CD4-positive, CD25-positive, alpha-beta regulatory T cell (primary cell): ENCODE results near the gene MRTFB. TPM values are rescaled to one million over a fixed set of nuclear protein-coding genes. Genes with fewer than 3 reads are reported as not detected.
"Not testable (repeated sequence)": the region's sequence is repeated elsewhere in the genome, so short reads cannot be mapped to it uniquely, and the experiment has no call there.

Source experiments
- ATAC-seq, 2 donors: fragments of 150-1000 bp; cut with Tn5 transposase; one replicate each; pipeline ENCODE4 v1.10.0; 2021; ENCODE audit warnings: low read depth in 2 of 2, moderate number of reproducible peaks in 2 of 2, moderate library complexity in 1 of 2
- DNase-seq, 3 donors: peaks; one replicate each; pipeline versions ENCODE4 v3.0.0 to v3.0.0-alpha.2; 2012 to 2022; ENCODE audit warnings: mixed read lengths in 1 of 3
- H3K27ac ChIP-seq: one replicate; pipeline ENCODE4 v1.7.0; 2013; ENCODE audit warnings: mild to moderate bottlenecking, low read length; ENCODE audit not compliant: insufficient read depth, poor library complexity, severe bottlenecking
- H3K27me3 ChIP-seq: one replicate; pipeline ENCODE4 v1.7.0; 2013; ENCODE audit warnings: low read length; ENCODE audit not compliant: control insufficient read depth, insufficient read depth
- H3K36me3 ChIP-seq: one replicate; pipeline ENCODE4 v1.7.0; 2013; ENCODE audit warnings: mild to moderate bottlenecking, low read length, moderate library complexity; ENCODE audit not compliant: control insufficient read depth, insufficient read depth
- H3K4me1 ChIP-seq: 2 replicates; pipeline ENCODE4 v1.7.0; 2013; ENCODE audit warnings: mild to moderate bottlenecking, low read length; ENCODE audit not compliant: insufficient read depth, control insufficient read depth, poor library complexity, severe bottlenecking
- H3K4me3 ChIP-seq: one replicate; pipeline ENCODE4 v1.7.0; 2013; ENCODE audit warnings: low read depth, mild to moderate bottlenecking, low read length, moderate library complexity
- H3K9me3 ChIP-seq, 2 experiments: 1 replicate in 1 of 2; 2 replicates in 1 of 2; pipeline ENCODE4 v1.7.0; 2013; ENCODE audit warnings: low read length in 2 of 2, mild to moderate bottlenecking in 1 of 2, moderate library complexity in 1 of 2; ENCODE audit not compliant: control insufficient read depth in 2 of 2
- H3K27ac Mint-ChIP-seq, 3 donors: one replicate each; pipeline ENCODE4 v1.8.0; 2020 to 2022; ENCODE audit warnings: mild to moderate bottlenecking in 3 of 3, mixed read lengths in 3 of 3, moderate library complexity in 2 of 3
- H3K27me3 Mint-ChIP-seq: one replicate; pipeline ENCODE4 v1.8.0; 2022; ENCODE audit warnings: mild to moderate bottlenecking, mixed read lengths
- H3K36me3 Mint-ChIP-seq: one replicate; pipeline ENCODE4 v1.8.0; 2020; ENCODE audit warnings: mixed read lengths
- H3K4me1 Mint-ChIP-seq, 4 donors: one replicate each; pipeline ENCODE4 v1.8.0; 2020 to 2022; ENCODE audit warnings: mixed read lengths in 4 of 4, mild to moderate bottlenecking in 1 of 4
- H3K4me3 Mint-ChIP-seq, 4 donors: one replicate each; pipeline ENCODE4 v1.8.0; 2020 to 2022; ENCODE audit warnings: mild to moderate bottlenecking in 4 of 4, mixed read lengths in 4 of 4, moderate library complexity in 3 of 4
- H3K9me3 Mint-ChIP-seq, 7 donors: one replicate each; pipeline ENCODE4 v1.8.0; 2020 to 2022; ENCODE audit warnings: mixed read lengths in 7 of 7, mild to moderate bottlenecking in 3 of 7, moderate library complexity in 2 of 7
- polyA plus RNA-seq, 4 donors: library from polyadenylated mRNA; unstranded; fragments of 300-500 nt; fragmentation: Illumina TruSeq; gene quantifications; one replicate each; pipeline ENCODE4 v1.2.3, GENCODE V29; 2021
- total RNA-seq: library from RNA; stranded (reverse); gene quantifications from one replicate; pipeline ENCODE4 v1.2.3, GENCODE V29; 2022

The MRTFB gene
- total and polyA plus RNA-seq, 5 donors from 2014 or later: 3.2 to 21.9 (median 4.4) TPM

GRCh38 chr16:14182999-14183398 is 111.9 kb downstream of the MRTFB start:
- Mint-ChIP-seq H3K4me3 (no peak overlapping the region), H3K36me3 (no peaks in the 10 kb centered on the region), H3K27me3 (no peaks in the 10 kb centered on the region), H3K9me3 (peaks cover 0 to 2% (median 0%) of the 10 kb centered on the region in 7 donors), H3K4me1 (peaks cover 0 to 13% (median 8%) of the 10 kb centered on the region in 4 donors), H3K27ac (no peak overlapping the region)
- Histone ChIP-seq H3K4me1 (no peaks in the 10 kb centered on the region), H3K4me3 (no peak overlapping the region), H3K36me3 (no peaks in the 10 kb centered on the region), H3K27ac (no peak overlapping the region), H3K9me3 (no peaks in the 10 kb centered on the region), H3K27me3 (no peaks in the 10 kb centered on the region)
- DNase-seq (no peak), ATAC-seq (no peak)

- not testable (repeated sequence) for H3K27me3 ChIP-seq, H3K4me3 Mint-ChIP-seq, H3K27ac ChIP-seq, H3K4me3 ChIP-seq, H3K4me1 ChIP-seq, H3K36me3 ChIP-seq, DNase-seq, H3K9me3 Mint-ChIP-seq, H3K36me3 Mint-ChIP-seq, ATAC-seq, H3K9me3 ChIP-seq, H3K27me3 Mint-ChIP-seq, H3K27ac Mint-ChIP-seq
- H3K4me1 Mint-ChIP-seq: peaks cover 0 to 13% (median 8%) of the 10 kb centered on the region in 4 donors
Observed at GRCh38 chr16:14183962-14184361, 112.8 kb downstream of the MRTFB start.

- DNase-seq (peak in 1 of 3 donors; percentile 33), ATAC-seq (peak in 1 of 2 donors; percentile 28)
- Mint-ChIP-seq H3K27ac (peak overlapping the region in 1 of 3 donors; percentile 23), H3K4me3 (peak overlapping the region in 1 of 4 donors; percentile 46), H3K27me3 (no peaks in the 10 kb centered on the region), H3K36me3 (no peaks in the 10 kb centered on the region), H3K9me3 (peaks cover 0 to 2% (median 0%) of the 10 kb centered on the region in 7 donors), H3K4me1 (peaks cover 0 to 16% (median 11%) of the 10 kb centered on the region in 4 donors)
- no peaks in the 10 kb centered on the region for H3K4me1 ChIP-seq
- H3K36me3 ChIP-seq: no peaks in the 10 kb centered on the region
- no peak overlapping the region for H3K27ac ChIP-seq
- H3K4me3 ChIP-seq: no peak overlapping the region
- no peaks in the 10 kb centered on the region for H3K27me3 ChIP-seq
- H3K9me3 ChIP-seq: no peaks in the 10 kb centered on the region
Observed at GRCh38 chr16:14186007-14186794, 115.1 kb downstream of the MRTFB start.

DNA sequence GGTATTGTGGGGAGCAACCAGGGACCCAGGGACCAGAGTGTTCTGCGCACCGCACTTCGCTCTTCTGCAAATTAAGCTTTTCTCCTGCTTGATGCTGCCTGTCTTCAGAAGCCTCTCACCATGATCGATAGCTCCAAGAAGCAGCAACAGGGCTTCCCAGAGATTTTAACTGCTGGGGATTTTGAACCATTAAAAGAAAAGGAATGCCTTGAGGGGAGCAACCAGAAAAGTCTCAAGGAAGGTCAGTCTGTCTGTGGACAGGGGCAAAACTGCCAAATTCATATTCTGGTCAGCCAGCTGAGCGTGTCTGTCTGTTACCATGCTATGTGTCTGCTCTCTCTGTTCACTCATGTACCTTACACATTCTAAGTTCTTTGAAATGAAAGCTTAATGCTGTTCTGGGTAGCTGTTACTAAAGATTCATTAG is 115.7 kb downstream of the MRTFB start:
- Histone ChIP-seq H3K36me3 (no peaks in the 10 kb centered on the region), H3K27me3 (no peaks in the 10 kb centered on the region), H3K4me3 (no peak overlapping the region), H3K9me3 (no peaks in the 10 kb centered on the region), H3K4me1 (no peaks in the 10 kb centered on the region), H3K27ac (no peak overlapping the region)
- DNase-seq (no peak), ATAC-seq (no peak)
- H3K27me3 Mint-ChIP-seq: no peaks in the 10 kb centered on the region
- H3K4me1 Mint-ChIP-seq: peaks cover 0 to 14% (median 10%) of the 10 kb centered on the region in 4 donors
- no peaks in the 10 kb centered on the region for H3K36me3 Mint-ChIP-seq
- no peak overlapping the region for H3K4me3 Mint-ChIP-seq
- peaks cover 0 to 2% (median 0%) of the 10 kb centered on the region in 7 donors for H3K9me3 Mint-ChIP-seq
- H3K27ac Mint-ChIP-seq: peak overlapping the region in 1 of 3 donors; percentile 23

GRCh38 chr16:14187517-14188338 is 116.6 kb downstream of the MRTFB start:
- Mint-ChIP-seq H3K27me3 (no peaks in the 10 kb centered on the region), H3K9me3 (peaks cover 0 to 2% (median 0%) of the 10 kb centered on the region in 7 donors), H3K36me3 (no peaks in the 10 kb centered on the region), H3K27ac (peak overlapping the region in 2 of 3 donors; percentile 29 to 67), H3K4me3 (no peak overlapping the region), H3K4me1 (peaks cover 0 to 18% (median 11%) of the 10 kb centered on the region in 4 donors)
- no peaks in the 10 kb centered on the region for H3K27me3 ChIP-seq
- H3K4me1 ChIP-seq: no peaks in the 10 kb centered on the region
- no peaks in the 10 kb centered on the region for H3K9me3 ChIP-seq
- no peaks in the 10 kb centered on the region for H3K36me3 ChIP-seq
- no peak for ATAC-seq
- H3K4me3 ChIP-seq: no peak overlapping the region
- H3K27ac ChIP-seq: no peak overlapping the region
- no peak for DNase-seq

DNA sequence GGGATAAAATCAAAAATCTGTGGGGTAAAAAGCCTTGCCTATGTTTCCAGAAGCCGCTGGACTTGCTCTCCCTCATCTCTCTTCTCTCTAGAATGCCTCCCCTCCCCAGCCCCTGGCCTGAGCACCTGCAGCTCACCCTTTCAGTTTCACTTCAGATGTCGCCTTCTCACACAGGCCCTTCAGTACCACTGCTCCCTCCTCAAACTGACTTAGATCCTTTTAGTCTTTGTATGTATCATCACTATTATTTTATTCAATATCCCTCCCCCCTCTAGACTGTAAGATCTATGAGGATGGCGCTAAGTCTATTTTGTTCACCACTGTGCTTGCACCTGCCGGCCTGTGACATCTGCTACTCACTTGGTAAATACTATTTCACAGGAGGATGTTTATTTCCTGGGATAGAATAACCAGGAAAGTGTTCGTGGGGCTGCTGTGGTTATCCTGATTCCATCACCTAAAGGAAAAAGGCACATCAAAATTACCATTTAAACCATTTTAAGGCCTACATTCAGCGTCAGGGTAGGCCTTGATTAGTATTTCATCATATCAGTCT is 122.3 kb downstream of the MRTFB start:
- Histone ChIP-seq H3K4me3 (peak overlapping the region; percentile 66), H3K27ac (no peak overlapping the region)
- no peaks in the 10 kb centered on the region for H3K27me3 Mint-ChIP-seq

GRCh38 chr16:14194721-14195120 is 123.6 kb downstream of the MRTFB start:
- H3K9me3 Mint-ChIP-seq: no peaks in the 10 kb centered on the region
- no peak overlapping the region for H3K4me3 Mint-ChIP-seq
- DNase-seq (no peak), ATAC-seq (no peak)
- H3K4me1 Mint-ChIP-seq: peaks cover 17 to 43% (median 24%) of the 10 kb centered on the region in 4 donors
- no peaks in the 10 kb centered on the region for H3K27me3 ChIP-seq
- peak overlapping the region in 1 of 3 donors; percentile 74 for H3K27ac Mint-ChIP-seq
- H3K36me3 ChIP-seq: no peaks in the 10 kb centered on the region
- H3K27me3 Mint-ChIP-seq: no peaks in the 10 kb centered on the region
- no peaks in the 10 kb centered on the region for H3K9me3 ChIP-seq
- H3K27ac ChIP-seq: no peak overlapping the region
- peaks cover 7% of the 10 kb centered on the region for H3K4me1 ChIP-seq
- peaks cover 8% of the 10 kb centered on the region for H3K36me3 Mint-ChIP-seq
- no peak overlapping the region for H3K4me3 ChIP-seq

More for the DNA sequence above, 122.3 kb downstream of the MRTFB start:
- H3K4me1 ChIP-seq: peaks cover 7% of the 10 kb centered on the region
- H3K36me3 Mint-ChIP-seq: no peaks in the 10 kb centered on the region
- H3K27ac Mint-ChIP-seq: peak overlapping the region; percentile 72 to 97 (median 91)
- H3K9me3 ChIP-seq: no peaks in the 10 kb centered on the region
- H3K27me3 ChIP-seq: no peaks in the 10 kb centered on the region
- peaks cover 11 to 43% (median 22%) of the 10 kb centered on the region in 4 donors for H3K4me1 Mint-ChIP-seq
- H3K4me3 Mint-ChIP-seq: peak overlapping the region in 3 of 4 donors; percentile 71 to 84 (median 81)
- no peaks in the 10 kb centered on the region for H3K9me3 Mint-ChIP-seq
- H3K36me3 ChIP-seq: no peaks in the 10 kb centered on the region
- DNase-seq (peak in 2 of 3 donors; percentile 16 to 78), ATAC-seq (peak; percentile 68 to 76)
